Chondrocyte (in vitro differentiated cells): Measurements from ENCODE around the gene ACYP2. TPM values are rescaled to one million over a fixed set of nuclear protein-coding genes. Genes with fewer than 3 reads are reported as not detected.
"Not testable (repeated sequence)": the region's sequence is repeated elsewhere in the genome, so short reads cannot be mapped to it uniquely, and the experiment has no call there.

Source experiments
- DNase-seq: peaks from one replicate; pipeline ENCODE4 v3.0.0; 2021; ENCODE audit warnings: mixed read lengths, low spot score
- H3K27ac Mint-ChIP-seq: one replicate; pipeline ENCODE4 v1.8.0; 2021; ENCODE audit warnings: mild to moderate bottlenecking, moderate library complexity, mixed read lengths; ENCODE audit not compliant: unreplicated experiment
- H3K27me3 Mint-ChIP-seq: 2 replicates; pipeline ENCODE4 v1.8.0; 2021; ENCODE audit warnings: low read depth, mixed read lengths
- H3K36me3 Mint-ChIP-seq: 2 replicates; pipeline ENCODE4 v1.8.0; 2021; ENCODE audit warnings: low read depth, mixed read lengths
- H3K4me1 Mint-ChIP-seq: 2 replicates; pipeline ENCODE4 v1.8.0; 2021; ENCODE audit warnings: low read depth, mild to moderate bottlenecking, mixed read lengths
- H3K4me3 Mint-ChIP-seq: one replicate; pipeline ENCODE4 v1.8.0; 2021; ENCODE audit warnings: mild to moderate bottlenecking, moderate library complexity, mixed read lengths; ENCODE audit not compliant: unreplicated experiment
- H3K9me3 Mint-ChIP-seq: 2 replicates; pipeline ENCODE4 v1.8.0; 2021; ENCODE audit warnings: low read depth, mixed read lengths
- CTCF ChIP-seq: fragments of 200-600 bp; sonication (generic); IDR thresholded peaks from 2 replicates; pipeline ENCODE4 v1.5.0; 2021; ENCODE audit warnings: antibody characterized with exemption, mild to moderate bottlenecking, moderate library complexity
- total RNA-seq: library from RNA; stranded (reverse); gene quantifications from 3 replicates; pipeline ENCODE4 v1.2.1, GENCODE V29; 2021

Gene ACYP2
- total RNA-seq, 1 donor from 2014 or later: 6.5 TPM

- Mint-ChIP-seq H3K4me1 (peaks cover 9% of the 10 kb centered on the region), H3K27ac (no peak overlapping the region), H3K36me3 (no peaks in the 10 kb centered on the region), H3K27me3 (no peaks in the 10 kb centered on the region), H3K4me3 (no peak overlapping the region), H3K9me3 (peaks cover 1% of the 10 kb centered on the region)
- no peak for TF ChIP-seq CTCF
- no peak for DNase-seq
These were observed 144.2 kb downstream of the ACYP2 start for GRCh38 chr2:54259413-54260240.

- H3K4me3 Mint-ChIP-seq: no peak overlapping the region
- H3K36me3 Mint-ChIP-seq: peaks cover 3% of the 10 kb centered on the region
- peaks cover 9% of the 10 kb centered on the region for H3K4me1 Mint-ChIP-seq
- H3K27ac Mint-ChIP-seq: no peak overlapping the region
- DNase-seq: no peak
- TF ChIP-seq CTCF: no peak
- peaks cover 7% of the 10 kb centered on the region for H3K9me3 Mint-ChIP-seq
- H3K27me3 Mint-ChIP-seq: no peaks in the 10 kb centered on the region
These were observed 144.8 kb downstream of the ACYP2 start for GRCh38 chr2:54260241-54260595.

- H3K4me1 Mint-ChIP-seq: peaks cover 9% of the 10 kb centered on the region
- H3K36me3 Mint-ChIP-seq: peaks cover 3% of the 10 kb centered on the region
- H3K9me3 Mint-ChIP-seq: peaks cover 9% of the 10 kb centered on the region
- no peaks in the 10 kb centered on the region for H3K27me3 Mint-ChIP-seq
- H3K4me3 Mint-ChIP-seq: no peak overlapping the region
- H3K27ac Mint-ChIP-seq: no peak overlapping the region
- TF ChIP-seq CTCF: no peak
- no peak for DNase-seq
These were observed 146.1 kb downstream of the ACYP2 start for GRCh38 chr2:54261537-54261936.

- peaks cover 3% of the 10 kb centered on the region for H3K36me3 Mint-ChIP-seq
- no peak overlapping the region for H3K4me3 Mint-ChIP-seq
- DNase-seq: no peak
These were observed 146.8 kb downstream of the ACYP2 start for GRCh38 chr2:54262015-54262765.

GRCh38 chr2:54265081-54265480 is 149.7 kb downstream of the ACYP2 start:
- H3K4me1 Mint-ChIP-seq: peaks cover 20% of the 10 kb centered on the region
- H3K27me3 Mint-ChIP-seq, DNase-seq, H3K4me3 Mint-ChIP-seq, H3K36me3 Mint-ChIP-seq, H3K9me3 Mint-ChIP-seq, H3K27ac Mint-ChIP-seq: not testable (repeated sequence)

More at GRCh38 chr2:54262015-54262765, 146.8 kb downstream of the ACYP2 start:
- H3K27ac Mint-ChIP-seq: no peak overlapping the region
- H3K27me3 Mint-ChIP-seq: no peaks in the 10 kb centered on the region
- H3K4me1 Mint-ChIP-seq: peaks cover 13% of the 10 kb centered on the region
- H3K9me3 Mint-ChIP-seq: peaks cover 9% of the 10 kb centered on the region
- TF ChIP-seq CTCF: no peak
